GM12872 (cell line): ENCODE results near the gene PDLIM3.

Source experiments
- TF ChIP-seq, protein P1 (sequence below): IDR thresholded peaks from 3 replicates; pipeline ENCODE4 v1.5.1; 2011; ENCODE audit warnings: low read depth, mild to moderate bottlenecking, low read length, moderate library complexity; ENCODE audit not compliant: insufficient read depth

PDLIM3 gene

DNA sequence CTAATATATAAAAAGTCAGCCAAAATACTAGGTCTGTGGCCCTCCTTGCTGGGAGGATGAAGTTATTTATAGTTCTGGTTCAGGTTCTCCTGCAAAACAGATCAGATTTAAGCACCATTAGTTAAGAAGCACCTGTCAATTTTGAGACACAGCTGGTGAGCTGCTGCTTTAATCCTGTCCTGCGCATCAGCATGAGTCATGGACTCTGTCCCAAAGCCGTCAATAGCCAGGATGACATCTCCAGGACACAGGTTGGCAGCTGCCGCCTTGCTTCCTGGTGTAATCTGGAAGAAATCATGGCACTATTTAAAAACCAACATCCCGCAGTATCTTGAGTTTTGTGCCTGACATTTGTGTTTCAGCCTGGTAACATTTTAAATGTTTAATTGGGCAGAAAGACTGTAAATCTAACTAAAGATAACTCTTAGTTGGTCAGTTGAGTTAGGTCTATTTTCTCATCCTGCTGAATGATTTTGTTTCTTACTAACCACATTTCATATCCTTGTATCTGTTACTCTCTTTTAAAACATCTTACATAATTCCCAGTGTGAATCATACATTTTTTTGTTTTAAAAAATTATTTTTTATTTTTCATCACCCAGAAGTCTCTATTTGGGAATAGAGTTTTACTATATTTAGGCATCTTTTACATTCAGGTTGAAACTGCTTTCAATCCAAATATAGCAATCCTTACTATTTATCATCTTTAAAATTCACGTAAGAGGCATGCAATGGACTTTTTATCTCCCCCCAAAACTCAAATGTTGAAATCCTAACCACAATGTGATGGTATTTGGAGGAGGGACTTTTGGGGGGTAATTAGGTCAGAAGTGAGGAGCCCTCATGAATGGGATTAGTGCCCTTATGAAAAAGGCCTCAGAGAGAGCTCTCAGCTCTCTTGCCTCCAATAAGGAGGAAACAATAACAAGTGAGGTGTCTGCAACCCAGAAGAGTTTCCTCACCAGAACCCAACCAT, 10.1 kb downstream of the PDLIM3 start:
- TF ChIP-seq, protein P1, sequence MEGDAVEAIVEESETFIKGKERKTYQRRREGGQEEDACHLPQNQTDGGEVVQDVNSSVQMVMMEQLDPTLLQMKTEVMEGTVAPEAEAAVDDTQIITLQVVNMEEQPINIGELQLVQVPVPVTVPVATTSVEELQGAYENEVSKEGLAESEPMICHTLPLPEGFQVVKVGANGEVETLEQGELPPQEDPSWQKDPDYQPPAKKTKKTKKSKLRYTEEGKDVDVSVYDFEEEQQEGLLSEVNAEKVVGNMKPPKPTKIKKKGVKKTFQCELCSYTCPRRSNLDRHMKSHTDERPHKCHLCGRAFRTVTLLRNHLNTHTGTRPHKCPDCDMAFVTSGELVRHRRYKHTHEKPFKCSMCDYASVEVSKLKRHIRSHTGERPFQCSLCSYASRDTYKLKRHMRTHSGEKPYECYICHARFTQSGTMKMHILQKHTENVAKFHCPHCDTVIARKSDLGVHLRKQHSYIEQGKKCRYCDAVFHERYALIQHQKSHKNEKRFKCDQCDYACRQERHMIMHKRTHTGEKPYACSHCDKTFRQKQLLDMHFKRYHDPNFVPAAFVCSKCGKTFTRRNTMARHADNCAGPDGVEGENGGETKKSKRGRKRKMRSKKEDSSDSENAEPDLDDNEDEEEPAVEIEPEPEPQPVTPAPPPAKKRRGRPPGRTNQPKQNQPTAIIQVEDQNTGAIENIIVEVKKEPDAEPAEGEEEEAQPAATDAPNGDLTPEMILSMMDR: no peak

DNA sequence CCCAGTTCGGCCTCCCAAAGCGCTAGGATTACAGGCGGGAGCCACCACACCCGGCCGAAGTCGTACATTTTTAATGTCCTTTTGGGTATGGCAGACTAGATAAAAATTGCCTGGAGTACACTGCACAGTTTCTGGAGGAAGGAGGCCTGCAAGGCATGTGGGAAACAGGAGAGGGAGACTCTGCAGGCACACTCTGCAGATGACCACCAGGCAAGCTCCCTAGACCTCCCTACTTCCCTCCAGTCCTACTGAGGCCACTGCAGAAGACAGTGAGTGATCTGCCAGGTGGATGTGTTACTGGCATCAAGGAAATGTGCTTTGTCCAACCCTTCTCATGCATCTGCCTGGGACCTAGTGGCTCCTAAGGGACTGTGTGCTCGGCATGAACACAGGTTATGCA, 11.4 kb downstream of the PDLIM3 start:
- TF ChIP-seq, protein P1: no peak

DNA sequence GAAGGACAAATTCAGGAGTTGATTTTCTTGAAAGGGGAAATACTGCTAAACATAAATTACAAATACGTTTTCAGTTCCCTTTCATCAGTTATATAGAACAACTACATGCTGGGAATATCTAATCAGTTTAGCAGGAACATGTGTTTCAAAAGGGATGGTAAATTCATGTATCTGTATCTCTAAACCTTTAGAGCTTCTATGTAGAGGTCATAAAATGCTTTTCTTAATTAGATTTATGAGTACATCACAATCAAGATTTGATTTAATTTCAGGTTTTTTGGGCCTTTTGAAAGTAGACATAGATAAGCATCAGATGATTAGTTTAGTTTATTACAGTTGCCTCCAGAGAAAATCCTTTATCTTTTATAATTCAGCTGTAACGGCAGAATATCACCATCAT, 12.9 kb downstream of the PDLIM3 start:
- TF ChIP-seq, protein P1: no peak

DNA sequence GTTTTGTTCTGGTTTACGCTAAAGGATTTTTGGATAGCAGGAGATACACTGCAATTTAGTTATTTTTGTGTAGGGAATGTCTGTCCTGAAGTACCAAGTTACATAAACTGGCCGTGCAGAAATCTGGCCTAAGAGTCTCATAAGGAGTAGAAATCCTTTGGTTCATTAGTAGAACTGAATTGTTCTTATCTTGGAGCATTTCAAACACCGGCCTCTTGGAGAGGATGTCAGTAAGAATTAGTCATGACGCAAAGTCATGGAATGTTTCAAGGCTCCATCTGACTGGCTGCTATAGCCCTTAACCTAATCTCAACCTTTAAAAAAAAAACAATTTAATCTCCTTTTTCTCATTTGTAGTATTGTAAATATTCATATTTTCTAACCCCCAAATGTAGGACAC, 15.2 kb downstream of the PDLIM3 start:
- TF ChIP-seq, protein P1: no peak

DNA sequence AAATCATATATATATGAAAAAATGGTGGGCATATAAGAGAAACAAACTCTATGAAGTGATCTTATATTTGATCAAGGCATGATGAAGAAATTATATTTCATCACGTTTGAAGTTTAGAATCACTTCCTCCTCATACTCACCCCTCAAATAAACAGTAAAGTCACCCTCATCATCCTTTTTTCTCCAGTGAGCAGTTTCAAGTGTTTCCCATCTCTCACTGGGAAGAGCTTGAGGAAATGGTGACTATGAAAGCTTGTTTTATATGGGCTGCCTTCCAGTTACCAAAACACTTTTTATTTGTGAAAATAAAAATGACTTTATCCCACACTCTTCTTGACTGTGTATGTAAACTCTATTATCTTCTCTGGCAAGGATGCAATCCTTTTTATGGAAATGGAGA, 16.8 kb downstream of the PDLIM3 start:
- TF ChIP-seq, protein P1: no peak

DNA sequence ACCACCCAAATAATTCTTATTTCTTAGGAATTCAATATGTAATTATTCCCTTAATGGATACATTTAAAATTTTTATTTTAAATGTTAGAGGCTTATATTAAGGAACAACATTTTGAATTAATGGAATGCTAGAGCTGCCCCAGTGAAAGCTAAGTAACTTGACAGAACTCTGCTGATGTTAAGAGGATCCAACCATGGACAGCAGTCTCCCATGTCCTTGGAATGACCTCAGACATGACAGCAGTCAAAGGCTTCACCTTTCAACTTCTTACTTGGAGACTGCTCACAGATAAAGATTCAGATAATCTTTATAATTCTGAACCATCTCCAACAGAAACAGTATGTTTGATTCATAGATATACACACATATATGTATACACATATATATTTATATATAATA, 17.2 kb downstream of the PDLIM3 start:
- TF ChIP-seq, protein P1: no peak

DNA sequence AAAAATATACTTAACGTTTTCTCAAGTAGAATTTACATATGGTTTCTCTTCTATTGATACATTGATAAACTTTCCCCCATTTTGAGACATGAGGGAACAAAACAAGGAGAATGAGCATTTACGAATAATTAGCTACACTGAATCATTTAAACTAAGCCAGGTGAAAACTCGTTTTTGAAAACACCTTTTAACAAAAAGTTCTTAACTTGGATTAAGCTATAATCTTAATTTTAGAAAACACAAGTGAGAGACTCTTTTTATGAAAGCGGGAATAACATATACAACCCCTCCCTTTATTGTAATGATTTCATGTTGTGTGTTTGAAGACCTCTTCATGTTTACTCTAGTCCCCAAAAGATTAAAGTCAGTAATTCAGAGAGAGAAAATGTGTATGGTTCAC, 20.1 kb downstream of the PDLIM3 start:
- TF ChIP-seq, protein P1: no peak
